ENCODE results near the gene IPO8.

IPO8 gene

DNA sequence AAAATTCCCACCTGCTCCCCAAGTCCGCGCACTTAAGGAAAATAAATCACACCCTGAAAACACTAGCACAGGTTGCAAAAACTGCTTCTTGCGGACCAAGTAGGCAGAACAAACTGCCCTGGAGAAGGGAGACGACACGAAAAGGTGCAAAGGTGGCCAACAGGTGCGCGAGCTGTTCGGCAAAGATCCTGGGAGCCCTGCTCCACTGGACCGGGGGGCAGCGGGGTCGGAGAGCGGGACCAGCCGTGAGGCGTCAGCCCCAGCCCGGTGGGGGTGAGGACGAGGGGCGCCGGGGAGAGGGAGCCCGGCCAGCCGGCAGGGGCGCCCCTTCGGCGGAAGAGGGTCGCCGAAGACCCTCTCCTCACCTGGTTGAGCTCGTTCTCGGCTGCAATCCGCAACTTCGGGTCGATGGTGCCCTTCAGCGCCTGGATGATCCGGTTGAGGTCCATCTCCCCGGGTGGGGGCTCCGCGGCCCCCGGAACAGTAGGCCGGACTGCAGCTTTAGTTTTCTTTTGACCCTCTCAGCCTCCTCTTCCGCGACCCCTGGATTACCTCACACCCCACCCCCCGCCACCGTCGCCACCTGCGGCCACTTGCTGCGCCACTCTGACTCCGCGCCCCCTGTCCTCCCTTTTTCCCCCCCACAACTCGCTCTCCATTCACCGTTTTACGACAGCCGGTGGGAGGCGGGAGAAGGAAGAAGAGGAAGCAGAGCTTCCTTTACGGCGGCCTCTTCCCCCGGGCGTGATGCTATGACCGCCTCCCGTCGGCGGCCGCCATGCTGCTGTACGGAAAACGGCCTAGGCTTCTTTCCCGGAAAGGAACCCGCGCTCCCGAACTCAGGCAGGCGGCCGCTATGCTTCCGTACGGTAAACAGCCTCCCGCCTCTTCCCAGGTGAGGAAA, at the start of gene IPO8:
Gene IPO8, minus strand, starts transcription at position 671 of the 904 bp plus-strand sequence. Its CDS starts 222 bp downstream, at position 449.
- TF ChIP-seq GATA1 (IDR thresholded peaks at IDR 0.05; ENCODE audit: low read depth, low read length): no peak
- peak; percentile 51 for TF ChIP-seq POLR2A (IDR thresholded peaks at IDR 0.05; ENCODE audit: low read length)

DNA sequence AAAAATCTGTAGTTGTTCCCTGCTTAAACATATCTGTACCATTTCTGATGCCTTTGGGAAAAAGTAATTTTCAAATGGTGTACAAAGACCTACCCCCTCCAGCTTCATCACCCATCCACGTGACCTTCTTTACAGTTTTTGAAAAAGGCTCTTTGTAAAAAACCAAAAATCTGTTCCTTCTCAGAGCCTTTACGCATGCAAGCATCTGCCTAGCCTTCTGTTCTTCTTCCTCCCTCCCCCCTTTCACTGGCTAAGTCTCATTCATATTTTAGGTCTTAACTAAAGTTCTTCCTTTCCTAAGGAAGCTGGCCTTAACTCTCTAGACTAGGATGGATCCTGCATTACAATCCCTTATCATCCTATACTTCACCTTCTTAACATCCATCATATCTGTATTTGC, 48.7 kb upstream of the IPO8 start:
- no peak for TF ChIP-seq POLR2A (IDR thresholded peaks at IDR 0.05; ENCODE audit: low read length)
- no peak for TF ChIP-seq GATA1 (IDR thresholded peaks at IDR 0.05; ENCODE audit: low read depth, low read length)
- DNase-seq: no peak

More for the DNA sequence above, at the start of gene IPO8:
- DNase-seq: peak; percentile 91

DNA sequence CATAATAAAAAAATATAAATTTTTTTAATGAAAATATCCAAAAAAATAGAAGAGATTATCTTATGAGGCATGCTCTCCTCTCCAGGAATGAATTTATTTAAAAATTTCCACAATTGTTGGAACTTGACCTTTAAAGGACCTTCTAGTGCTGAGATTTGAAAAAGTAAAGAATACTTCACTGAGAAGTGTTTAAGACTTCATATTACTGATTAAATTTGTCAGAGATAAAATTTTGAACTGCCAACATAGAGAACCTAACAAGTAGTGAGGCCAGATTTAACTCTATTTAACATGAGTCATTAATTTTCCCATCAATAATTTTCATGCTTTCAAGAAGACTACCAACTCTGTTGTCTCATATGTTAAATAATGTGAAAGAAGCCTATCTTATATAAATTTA, 44.6 kb upstream of the IPO8 start:
- no peak for DNase-seq

DNA sequence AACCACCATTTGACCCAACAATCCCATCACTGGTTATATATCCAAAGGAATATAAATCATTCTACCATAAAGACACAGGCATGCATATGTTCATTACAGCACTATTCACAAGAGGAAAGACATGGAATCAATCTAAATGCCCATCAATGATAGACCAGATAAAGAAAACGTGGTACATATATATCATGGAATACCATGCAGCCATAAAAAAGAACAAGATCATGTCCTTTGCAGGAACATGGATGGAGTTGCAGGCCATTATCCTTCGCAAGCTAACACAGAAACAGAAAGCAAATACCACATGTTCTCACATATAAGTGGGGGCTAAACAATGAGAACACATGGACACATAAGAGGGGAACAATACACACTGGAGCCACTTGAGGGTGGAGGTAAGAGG, 43.4 kb upstream of the IPO8 start:
- TF ChIP-seq GATA1 (IDR thresholded peaks at IDR 0.05; ENCODE audit: low read depth, low read length) (no peak), POLR2A (IDR thresholded peaks at IDR 0.05; ENCODE audit: low read length) (no peak)
- DNase-seq: no peak

More for the DNA sequence above, 44.6 kb upstream of the IPO8 start:
- TF ChIP-seq POLR2A (IDR thresholded peaks at IDR 0.05; ENCODE audit: low read length) (no peak), GATA1 (IDR thresholded peaks at IDR 0.05; ENCODE audit: low read depth, low read length) (no peak)

DNA sequence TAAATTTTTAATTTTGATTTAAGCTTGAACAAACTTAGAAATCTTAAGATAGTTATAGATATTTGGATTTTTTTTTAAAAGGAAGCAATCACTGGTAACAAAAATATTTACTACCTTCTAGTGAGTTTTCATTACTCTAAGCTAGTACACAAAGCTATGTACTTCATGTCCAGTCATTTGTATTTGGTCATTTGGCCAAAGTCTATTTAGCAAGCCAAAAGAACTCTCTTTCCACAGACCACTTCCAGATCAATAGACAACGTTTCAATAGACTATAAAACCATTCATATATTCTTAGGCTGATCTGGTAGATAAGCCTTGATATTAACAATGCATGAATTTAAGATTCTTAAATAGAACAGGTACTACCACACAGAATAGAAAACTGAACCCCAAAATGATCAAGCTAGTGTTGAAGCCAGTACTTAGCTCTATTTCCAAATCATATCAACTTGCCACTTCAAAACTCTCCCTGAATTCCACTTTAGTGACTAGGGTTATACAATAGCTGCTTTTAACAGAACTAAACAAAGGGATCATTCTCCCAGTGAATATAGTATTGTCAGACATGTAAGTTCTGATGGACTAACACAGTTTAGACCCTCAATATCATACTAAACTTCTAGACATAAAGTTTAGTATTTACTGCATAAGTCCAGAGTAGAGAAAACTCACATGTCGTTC, 37.4 kb upstream of the IPO8 start:
- DNase-seq: no peak
- TF ChIP-seq GATA1 (IDR thresholded peaks at IDR 0.05; ENCODE audit: low read depth, low read length) (no peak), POLR2A (IDR thresholded peaks at IDR 0.05; ENCODE audit: low read length) (no peak)

DNA sequence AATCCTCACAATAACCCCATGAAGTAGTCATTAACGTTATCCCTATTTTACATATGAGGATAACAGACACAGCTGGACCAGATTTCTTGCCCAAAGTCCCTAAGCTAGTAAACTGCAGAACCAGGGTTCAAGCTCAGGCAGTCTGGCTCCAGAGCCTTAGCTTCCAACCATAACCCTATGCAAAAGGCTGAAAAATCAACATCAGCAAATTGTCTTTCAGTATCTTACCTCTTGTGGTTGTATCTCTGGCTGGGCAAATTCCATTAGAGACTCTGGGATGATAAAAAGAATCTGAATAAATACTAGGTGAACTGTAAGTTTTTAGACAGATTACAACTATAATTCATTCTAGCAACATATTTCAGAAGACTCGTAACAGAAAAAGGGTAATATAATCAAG, 34.3 kb upstream of the IPO8 start:
- TF ChIP-seq POLR2A (IDR thresholded peaks at IDR 0.05; ENCODE audit: low read length): no peak
- no peak for TF ChIP-seq GATA1 (IDR thresholded peaks at IDR 0.05; ENCODE audit: low read depth, low read length)
- no peak for DNase-seq

DNA sequence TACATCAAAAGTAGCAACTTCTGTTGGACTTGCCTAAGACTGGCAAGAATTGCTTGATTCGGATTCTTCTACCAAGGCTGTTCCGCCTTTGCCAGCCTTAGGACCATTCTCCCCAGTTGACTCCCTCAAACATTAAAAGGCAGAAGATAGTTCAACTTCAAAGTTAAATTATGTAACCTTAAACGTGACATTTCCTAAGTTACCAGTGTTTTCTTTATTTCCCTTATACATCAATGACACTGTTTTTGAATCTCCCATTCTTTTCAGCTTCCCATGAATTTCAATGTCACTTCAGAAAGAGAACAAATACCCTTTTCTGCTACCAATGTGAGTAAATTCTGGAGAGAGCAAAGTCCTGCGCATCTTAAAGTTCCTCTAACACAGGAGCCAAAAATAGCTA, 33.9 kb upstream of the IPO8 start:
- DNase-seq: no peak
- no peak for TF ChIP-seq GATA1 (IDR thresholded peaks at IDR 0.05; ENCODE audit: low read depth, low read length)
- no peak for TF ChIP-seq POLR2A (IDR thresholded peaks at IDR 0.05; ENCODE audit: low read length)

DNA sequence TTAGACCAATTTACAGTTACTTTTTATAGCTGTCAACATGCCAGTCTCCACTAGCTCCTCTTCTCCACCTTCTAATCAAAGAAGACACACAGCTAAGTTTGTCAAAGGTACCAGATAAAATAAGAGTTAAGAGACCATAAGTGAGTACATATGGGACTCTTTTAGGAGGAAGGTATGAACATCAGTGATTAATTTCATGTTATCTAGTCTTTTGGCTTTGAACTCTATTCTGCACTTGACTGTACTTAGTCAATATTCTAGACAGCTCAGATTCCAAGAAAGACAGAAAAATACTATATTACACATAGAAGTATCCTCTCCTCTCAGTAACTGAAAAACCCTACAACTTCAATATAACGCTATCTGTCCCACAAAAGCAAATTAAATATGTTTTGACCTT, 31.0 kb upstream of the IPO8 start:
- TF ChIP-seq POLR2A (IDR thresholded peaks at IDR 0.05; ENCODE audit: low read length): no peak
- TF ChIP-seq GATA1 (IDR thresholded peaks at IDR 0.05; ENCODE audit: low read depth, low read length): no peak
- no peak for DNase-seq

DNA sequence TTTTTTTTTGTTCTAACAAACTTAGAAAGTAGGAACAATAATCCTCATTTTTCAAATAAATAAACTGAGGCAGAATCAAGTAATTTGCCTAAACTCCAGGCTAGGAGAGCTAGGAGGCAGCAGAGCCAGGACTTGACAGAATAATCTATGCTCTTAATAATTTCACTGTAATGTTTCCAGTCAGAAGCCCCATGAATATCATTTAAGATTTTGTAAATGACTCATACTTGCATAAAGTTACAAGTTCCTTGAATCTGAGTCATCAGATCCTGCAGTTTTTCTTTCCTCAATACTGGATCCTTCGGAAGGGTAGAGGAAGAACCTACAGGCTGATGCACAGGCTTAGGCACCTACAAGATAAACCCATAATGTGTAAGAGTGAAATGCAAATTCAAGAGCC, 30.1 kb upstream of the IPO8 start:
- DNase-seq: no peak
- TF ChIP-seq POLR2A (IDR thresholded peaks at IDR 0.05; ENCODE audit: low read length) (no peak), GATA1 (IDR thresholded peaks at IDR 0.05; ENCODE audit: low read depth, low read length) (no peak)

DNA sequence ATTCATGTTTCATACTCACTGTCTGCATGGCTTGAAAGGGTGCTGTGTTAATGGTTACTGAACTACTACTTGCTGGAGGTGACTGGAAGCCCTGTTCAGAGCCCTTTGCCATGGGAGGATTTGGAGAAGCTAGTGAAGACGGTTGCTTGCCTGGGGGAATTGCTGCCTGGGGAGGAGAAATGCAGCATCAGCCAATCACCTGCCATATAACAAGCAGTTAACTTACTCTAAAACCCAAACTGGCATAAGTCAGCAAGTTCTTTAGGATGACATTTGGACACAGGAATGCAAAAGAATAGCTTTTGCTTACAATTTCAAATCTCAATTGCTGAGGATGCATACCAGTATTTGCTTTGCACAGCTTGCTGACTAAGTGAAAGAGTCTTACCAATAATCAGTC, 23.4 kb upstream of the IPO8 start:
- no peak for DNase-seq
- TF ChIP-seq GATA1 (IDR thresholded peaks at IDR 0.05; ENCODE audit: low read depth, low read length): no peak
- no peak for TF ChIP-seq POLR2A (IDR thresholded peaks at IDR 0.05; ENCODE audit: low read length)

DNA sequence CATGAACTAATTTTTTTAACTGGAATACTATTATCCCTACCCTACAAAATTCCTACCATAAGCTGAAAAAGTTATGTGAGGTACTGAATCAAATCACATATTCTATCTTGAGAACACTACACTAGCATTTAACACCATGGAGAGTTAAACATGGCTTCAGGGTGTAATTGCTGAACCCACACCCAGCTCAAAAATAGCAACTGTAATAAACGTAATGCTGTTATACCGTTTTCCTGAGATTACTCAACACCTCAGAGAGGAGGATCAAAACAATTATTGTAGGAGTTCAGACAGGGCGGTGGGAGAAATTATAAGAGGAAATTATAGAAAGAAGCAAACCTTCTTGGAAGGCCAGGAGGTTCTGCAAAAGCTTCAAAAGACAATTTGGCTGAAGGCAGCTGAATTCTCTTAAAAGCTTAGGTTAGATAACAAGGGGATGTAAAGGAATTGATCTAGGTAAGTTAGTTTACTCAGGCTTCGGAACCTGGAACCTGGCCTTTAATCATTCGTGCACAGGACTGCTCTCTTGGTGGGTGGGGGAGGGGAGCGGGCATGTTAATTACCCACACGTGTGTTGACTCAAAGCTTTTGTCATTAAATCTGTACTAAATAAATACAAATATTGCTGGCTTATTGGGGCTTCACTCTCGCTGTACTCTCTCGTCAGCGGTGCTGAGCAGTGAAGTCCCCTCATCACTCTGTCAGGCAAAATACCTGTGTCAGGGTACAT, 12.1 kb upstream of the IPO8 start:
- no peak for DNase-seq
- no peak for TF ChIP-seq GATA1 (IDR thresholded peaks at IDR 0.05; ENCODE audit: low read depth, low read length)
- TF ChIP-seq POLR2A (IDR thresholded peaks at IDR 0.05; ENCODE audit: low read length): no peak

DNA sequence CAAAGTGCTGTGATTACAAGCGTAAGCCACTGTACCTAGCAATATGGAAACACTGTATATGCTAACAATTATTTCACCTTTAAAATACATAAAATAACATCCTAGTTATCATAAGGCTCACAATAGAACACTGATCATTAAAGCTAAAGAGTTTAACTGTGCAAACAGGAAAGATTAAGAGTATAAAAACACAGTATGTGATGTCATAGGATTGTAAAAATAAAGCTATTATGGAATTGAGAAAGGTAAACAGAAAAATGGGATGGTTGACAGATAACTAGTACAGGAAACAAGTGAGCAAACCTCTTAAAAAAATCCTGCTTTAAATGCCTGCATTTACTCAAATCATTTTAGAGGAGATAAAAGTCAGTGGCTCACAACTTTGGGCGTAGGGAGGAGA, 10.8 kb upstream of the IPO8 start:
- DNase-seq: no peak

DNA sequence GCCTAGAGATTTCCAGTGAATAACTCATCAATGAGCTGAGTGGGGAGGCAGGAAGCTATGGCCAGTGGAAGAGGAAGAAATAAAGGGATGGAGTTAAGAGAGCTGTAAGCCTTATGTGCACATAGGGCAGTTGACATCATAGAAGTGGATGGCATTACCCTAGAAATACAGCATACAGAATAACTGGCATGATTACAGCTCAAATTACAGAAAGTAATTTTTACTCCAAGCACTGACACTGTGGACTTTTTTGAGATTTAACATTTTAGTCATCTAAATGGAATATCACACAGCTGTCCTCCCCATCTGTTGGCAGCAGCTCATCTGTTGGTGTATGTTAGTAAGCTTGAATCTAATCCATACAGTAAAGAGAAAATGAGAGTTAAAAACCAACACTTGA, 5.4 kb upstream of the IPO8 start:
- TF ChIP-seq GATA1 (IDR thresholded peaks at IDR 0.05; ENCODE audit: low read depth, low read length) (no peak), POLR2A (IDR thresholded peaks at IDR 0.05; ENCODE audit: low read length) (no peak)
- no peak for DNase-seq

More for the DNA sequence above, 10.8 kb upstream of the IPO8 start:
- no peak for TF ChIP-seq POLR2A (IDR thresholded peaks at IDR 0.05; ENCODE audit: low read length)
- TF ChIP-seq GATA1 (IDR thresholded peaks at IDR 0.05; ENCODE audit: low read depth, low read length): no peak
